ENCODE data around the gene MOB2. TPM values are rescaled to one million over a fixed set of nuclear protein-coding genes. Genes with fewer than 3 reads are reported as not detected.
A peak's percentile ranks its signal among the peaks of the same experiment; 100 is the strongest.
"Not testable (repeated sequence)": the region's sequence is repeated elsewhere in the genome, so short reads cannot be mapped to it uniquely, and the experiment has no call there.

Gene MOB2
- total RNA-seq, 1 experiment from 2014 or later: 11.3 TPM

- no peak for DNase-seq
- no peak overlapping the region for H3K27ac ChIP-seq
Measured at GRCh38 chr11:1433977-1434640, 52.5 kb downstream of the MOB2 start.

GRCh38 chr11:1433568-1433967 lies 53.0 kb downstream of the MOB2 start:
- H3K27ac ChIP-seq: no peak overlapping the region
- H3K9me3 ChIP-seq (replicated peaks): no peaks in the 10 kb centered on the region
- no peaks in the 10 kb centered on the region for H3K4me1 ChIP-seq
- H3K4me3 ChIP-seq: no peak overlapping the region
- no peaks in the 10 kb centered on the region for H3K27me3 ChIP-seq
- no peaks in the 10 kb centered on the region for H3K36me3 ChIP-seq
- no peak for DNase-seq

More at GRCh38 chr11:1433977-1434640, 52.5 kb downstream of the MOB2 start:
- Histone ChIP-seq H3K4me3 (no peak overlapping the region), H3K27me3 (no peaks in the 10 kb centered on the region), H3K36me3 (no peaks in the 10 kb centered on the region), H3K4me1 (no peaks in the 10 kb centered on the region), H3K9me3 (replicated peaks) (no peaks in the 10 kb centered on the region)

- Histone ChIP-seq H3K27ac (no peak overlapping the region), H3K9me3 (replicated peaks) (no peaks in the 10 kb centered on the region), H3K4me1 (no peaks in the 10 kb centered on the region), H3K4me3 (no peak overlapping the region), H3K36me3 (no peaks in the 10 kb centered on the region), H3K27me3 (no peaks in the 10 kb centered on the region)
- DNase-seq: no peak
Measured at GRCh38 chr11:1428762-1429316, 57.7 kb downstream of the MOB2 start.

- Histone ChIP-seq H3K36me3 (no peaks in the 10 kb centered on the region), H3K4me3 (no peak overlapping the region), H3K9me3 (replicated peaks) (no peaks in the 10 kb centered on the region), H3K27ac (no peak overlapping the region), H3K4me1 (no peaks in the 10 kb centered on the region), H3K27me3 (no peaks in the 10 kb centered on the region)
- DNase-seq: no peak
Measured at GRCh38 chr11:1425439-1425838, 61.1 kb downstream of the MOB2 start.

GRCh38 chr11:1425006-1425405 lies 61.6 kb downstream of the MOB2 start:
- Histone ChIP-seq H3K4me3 (no peak overlapping the region), H3K27ac (no peak overlapping the region), H3K4me1 (no peaks in the 10 kb centered on the region), H3K36me3 (no peaks in the 10 kb centered on the region), H3K27me3 (no peaks in the 10 kb centered on the region), H3K9me3 (replicated peaks) (no peaks in the 10 kb centered on the region)
- DNase-seq: no peak

GRCh38 chr11:1423406-1423805 lies 63.2 kb downstream of the MOB2 start:
- not testable (repeated sequence) for H3K27me3 ChIP-seq; DNase-seq; H3K4me3 ChIP-seq; H3K4me1 ChIP-seq; H3K36me3 ChIP-seq; H3K9me3 ChIP-seq (replicated peaks); H3K27ac ChIP-seq

- Histone ChIP-seq H3K9me3 (replicated peaks) (no peaks in the 10 kb centered on the region), H3K4me1 (no peaks in the 10 kb centered on the region), H3K4me3 (no peak overlapping the region), H3K27me3 (no peaks in the 10 kb centered on the region), H3K36me3 (no peaks in the 10 kb centered on the region), H3K27ac (no peak overlapping the region)
- DNase-seq: no peak
Measured at GRCh38 chr11:1422981-1423380, 63.6 kb downstream of the MOB2 start.

GRCh38 chr11:1422481-1422880 lies 64.1 kb downstream of the MOB2 start:
- Histone ChIP-seq H3K9me3 (replicated peaks) (no peaks in the 10 kb centered on the region), H3K27ac (no peak overlapping the region), H3K36me3 (no peaks in the 10 kb centered on the region), H3K4me3 (no peak overlapping the region), H3K27me3 (no peaks in the 10 kb centered on the region), H3K4me1 (no peaks in the 10 kb centered on the region)
- DNase-seq: peak in 1 of 2 experiments; percentile 13

- H3K9me3 ChIP-seq (replicated peaks): peaks cover 9% of the 10 kb centered on the region
- no peaks in the 10 kb centered on the region for H3K36me3 ChIP-seq
- H3K4me1 ChIP-seq: no peaks in the 10 kb centered on the region
- no peak overlapping the region for H3K27ac ChIP-seq
- no peak for DNase-seq
- no peak overlapping the region for H3K4me3 ChIP-seq
- no peaks in the 10 kb centered on the region for H3K27me3 ChIP-seq
Measured at GRCh38 chr11:1421291-1421690, 65.3 kb downstream of the MOB2 start.

GRCh38 chr11:1419811-1420210 lies 66.8 kb downstream of the MOB2 start:
- Histone ChIP-seq H3K4me3 (no peak overlapping the region), H3K27me3 (no peaks in the 10 kb centered on the region), H3K27ac (no peak overlapping the region), H3K4me1 (no peaks in the 10 kb centered on the region), H3K9me3 (replicated peaks) (peaks cover 9% of the 10 kb centered on the region), H3K36me3 (no peaks in the 10 kb centered on the region)
- no peak for DNase-seq

Other genes starting within 250 kb of the MOB2 start
- gene TOLLIP, start 177.1 kb downstream of the MOB2 start, total RNA-seq (2014; rRNA removed; shearing (Covaris generic)): 18.9 and 20.5 TPM in 2 replicates
- not detected in 2 replicates for gene BRSK2, start 96.8 kb downstream of the MOB2 start, total RNA-seq (2014; rRNA removed; shearing (Covaris generic))
- gene DUSP8, start 85.5 kb upstream of the MOB2 start, total RNA-seq (2014; rRNA removed; shearing (Covaris generic)): 0.71 and 0.83 TPM in 2 replicates
- not detected in 2 replicates for gene KRTAP5-1, start 98.5 kb upstream of the MOB2 start, total RNA-seq (2014; rRNA removed; shearing (Covaris generic))
- not detected in 2 replicates for gene KRTAP5-2, start 111.5 kb upstream of the MOB2 start, total RNA-seq (2014; rRNA removed; shearing (Covaris generic))
- gene KRTAP5-3, start 121.7 kb upstream of the MOB2 start, total RNA-seq (2014; rRNA removed; shearing (Covaris generic)): not detected in 2 replicates
- gene KRTAP5-4, start 135.4 kb upstream of the MOB2 start, total RNA-seq (2014; rRNA removed; shearing (Covaris generic)): not detected in 2 replicates
- not detected in 2 replicates for gene KRTAP5-5, start 143.0 kb upstream of the MOB2 start, total RNA-seq (2014; rRNA removed; shearing (Covaris generic))
- not detected in 2 replicates for gene KRTAP5-6, start 210.4 kb upstream of the MOB2 start, total RNA-seq (2014; rRNA removed; shearing (Covaris generic))